ENCODE measurements around the gene TYMS. TPM values are rescaled to one million over a fixed set of nuclear protein-coding genes. Genes with fewer than 3 reads are reported as not detected.

The TYMS gene
- total RNA-seq, 1 donor from 2014 or later, result 6.4 TPM

- DNase-seq, result no peak
- TF ChIP-seq CTCF (IDR thresholded peaks at IDR 0.05), result no peak
- Histone ChIP-seq H3K4me3 (no peak overlapping the region), H3K4me1 (no peaks in the 10 kb centered on the region), H3K9me3 (no peaks in the 10 kb centered on the region), H3K27me3 (ENCODE audit: low read depth) (no peaks in the 10 kb centered on the region), H3K36me3 (no peaks in the 10 kb centered on the region), H3K27ac (no peak overlapping the region)
- ATAC-seq, result no peak
- intact Hi-C loops (cut with DNase I), result no loop called here
Observed at GRCh38 chr18:647304-647703, 10.1 kb upstream of the TYMS start.

GRCh38 chr18:649341-649740 lies 8.1 kb upstream of the TYMS start:
- intact Hi-C loops (cut with DNase I), result no loop called here
- no peaks in the 10 kb centered on the region for H3K36me3 ChIP-seq
- ATAC-seq (no peak), DNase-seq (no peak)
- no peak overlapping the region for H3K4me3 ChIP-seq
- H3K27ac ChIP-seq, result no peak overlapping the region
- no peaks in the 10 kb centered on the region for H3K9me3 ChIP-seq
- peaks cover 4% of the 10 kb centered on the region for H3K27me3 ChIP-seq (ENCODE audit: low read depth)
- no peak for TF ChIP-seq CTCF (IDR thresholded peaks at IDR 0.05)
- H3K4me1 ChIP-seq, result no peaks in the 10 kb centered on the region

GRCh38 chr18:650428-650858 lies 7.0 kb upstream of the TYMS start:
- H3K36me3 ChIP-seq, result no peaks in the 10 kb centered on the region
- DNase-seq, result no peak
- TF ChIP-seq CTCF (IDR thresholded peaks at IDR 0.05), result no peak
- intact Hi-C loops (cut with DNase I), result no loop called here
- H3K27ac ChIP-seq, result no peak overlapping the region
- H3K27me3 ChIP-seq (ENCODE audit: low read depth), result peaks cover 8% of the 10 kb centered on the region
- H3K4me1 ChIP-seq, result no peaks in the 10 kb centered on the region
- H3K4me3 ChIP-seq, result no peak overlapping the region
- ATAC-seq, result no peak
- no peaks in the 10 kb centered on the region for H3K9me3 ChIP-seq

- no peaks in the 10 kb centered on the region for H3K36me3 ChIP-seq
- no peaks in the 10 kb centered on the region for H3K9me3 ChIP-seq
- DNase-seq, result no peak
- no peak for ATAC-seq
- no peak overlapping the region for H3K4me3 ChIP-seq
- intact Hi-C loops (cut with DNase I), result no loop called here
- no peak overlapping the region for H3K27ac ChIP-seq
- H3K27me3 ChIP-seq (ENCODE audit: low read depth), result peaks cover 8% of the 10 kb centered on the region
- H3K4me1 ChIP-seq, result no peaks in the 10 kb centered on the region
- no peak for TF ChIP-seq CTCF (IDR thresholded peaks at IDR 0.05)
Observed at GRCh38 chr18:652131-652530, 5.3 kb upstream of the TYMS start.

GRCh38 chr18:653512-653911 lies 3.9 kb upstream of the TYMS start:
- TF ChIP-seq CTCF (IDR thresholded peaks at IDR 0.05), result no peak
- H3K27me3 ChIP-seq (ENCODE audit: low read depth), result peaks cover 8% of the 10 kb centered on the region
- intact Hi-C loops (cut with DNase I), result no loop called here
- H3K4me1 ChIP-seq, result peaks cover 3% of the 10 kb centered on the region
- ATAC-seq (no peak), DNase-seq (no peak)
- H3K27ac ChIP-seq, result no peak overlapping the region
- no peaks in the 10 kb centered on the region for H3K9me3 ChIP-seq
- no peaks in the 10 kb centered on the region for H3K36me3 ChIP-seq
- H3K4me3 ChIP-seq, result no peak overlapping the region

- Histone ChIP-seq H3K27me3 (ENCODE audit: low read depth) (peaks cover 8% of the 10 kb centered on the region), H3K4me1 (peaks cover 6% of the 10 kb centered on the region), H3K27ac (no peak overlapping the region), H3K36me3 (no peaks in the 10 kb centered on the region), H3K9me3 (no peaks in the 10 kb centered on the region), H3K4me3 (no peak overlapping the region)
- ATAC-seq, result no peak
- intact Hi-C loops (cut with DNase I), result no loop called here
- DNase-seq, result no peak
- TF ChIP-seq CTCF (IDR thresholded peaks at IDR 0.05), result no peak
Observed at GRCh38 chr18:654601-655000, 2.9 kb upstream of the TYMS start.
